Type B pancreatic cell (in vitro differentiated cells): ENCODE measurements around the gene PACSIN2. TPM values are rescaled to one million over a fixed set of nuclear protein-coding genes. Genes with fewer than 3 reads are reported as not detected.
A peak's percentile ranks its signal among the peaks of the same experiment; 100 is the strongest.
"Not testable (repeated sequence)": the region's sequence is repeated elsewhere in the genome, so short reads cannot be mapped to it uniquely, and the experiment has no call there.

ENCODE experiments used
- DNase-seq: peaks from one replicate; pipeline ENCODE4 v3.0.0; 2021; ENCODE audit warnings: mixed read lengths; ENCODE audit not compliant: unreplicated experiment; ENCODE audit errors: extremely low spot score
- H3K27ac Mint-ChIP-seq: 2 replicates; pipeline ENCODE4 v1.8.0; 2021; ENCODE audit warnings: mild to moderate bottlenecking, mixed read lengths
- H3K27me3 Mint-ChIP-seq: 2 replicates; pipeline ENCODE4 v1.8.0; 2021; ENCODE audit warnings: mixed read lengths
- H3K36me3 Mint-ChIP-seq: 2 replicates; pipeline ENCODE4 v1.8.0; 2021; ENCODE audit warnings: mixed read lengths
- H3K4me1 Mint-ChIP-seq: one replicate; pipeline ENCODE4 v1.8.0; 2021; ENCODE audit warnings: mixed read lengths; ENCODE audit not compliant: unreplicated experiment
- H3K4me3 Mint-ChIP-seq: 2 replicates; pipeline ENCODE4 v1.8.0; 2021; ENCODE audit warnings: mild to moderate bottlenecking, mixed read lengths
- H3K9me3 Mint-ChIP-seq: 2 replicates; pipeline ENCODE4 v1.8.0; 2021; ENCODE audit warnings: mixed read lengths
- total RNA-seq: library from RNA; stranded (reverse); gene quantifications from 2 replicates; pipeline ENCODE4 v1.2.1, GENCODE V29; 2021; ENCODE audit warnings: low replicate concordance
- TF ChIP-seq, protein P1 (sequence below): fragments of 200-600 bp; sonication (generic); conservative IDR thresholded peaks from 2 replicates; pipeline ENCODE4 v1.5.0; 2021; ENCODE audit warnings: antibody characterized with exemption, mild to moderate bottlenecking

The PACSIN2 gene
- total RNA-seq, 1 donor from 2014 or later = 53.4 TPM

GRCh38 chr22:42919199-42919598, 95.8 kb downstream of the PACSIN2 start:
- Mint-ChIP-seq H3K4me1 (peaks cover 32% of the 10 kb centered on the region), H3K27me3 (no peaks in the 10 kb centered on the region), H3K27ac (peak overlapping the region; percentile 61), H3K4me3 (no peak overlapping the region), H3K36me3 (peaks cover 6% of the 10 kb centered on the region), H3K9me3 (no peaks in the 10 kb centered on the region)
- no peak for DNase-seq
- TF ChIP-seq, protein P1, sequence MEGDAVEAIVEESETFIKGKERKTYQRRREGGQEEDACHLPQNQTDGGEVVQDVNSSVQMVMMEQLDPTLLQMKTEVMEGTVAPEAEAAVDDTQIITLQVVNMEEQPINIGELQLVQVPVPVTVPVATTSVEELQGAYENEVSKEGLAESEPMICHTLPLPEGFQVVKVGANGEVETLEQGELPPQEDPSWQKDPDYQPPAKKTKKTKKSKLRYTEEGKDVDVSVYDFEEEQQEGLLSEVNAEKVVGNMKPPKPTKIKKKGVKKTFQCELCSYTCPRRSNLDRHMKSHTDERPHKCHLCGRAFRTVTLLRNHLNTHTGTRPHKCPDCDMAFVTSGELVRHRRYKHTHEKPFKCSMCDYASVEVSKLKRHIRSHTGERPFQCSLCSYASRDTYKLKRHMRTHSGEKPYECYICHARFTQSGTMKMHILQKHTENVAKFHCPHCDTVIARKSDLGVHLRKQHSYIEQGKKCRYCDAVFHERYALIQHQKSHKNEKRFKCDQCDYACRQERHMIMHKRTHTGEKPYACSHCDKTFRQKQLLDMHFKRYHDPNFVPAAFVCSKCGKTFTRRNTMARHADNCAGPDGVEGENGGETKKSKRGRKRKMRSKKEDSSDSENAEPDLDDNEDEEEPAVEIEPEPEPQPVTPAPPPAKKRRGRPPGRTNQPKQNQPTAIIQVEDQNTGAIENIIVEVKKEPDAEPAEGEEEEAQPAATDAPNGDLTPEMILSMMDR = no peak

DNA sequence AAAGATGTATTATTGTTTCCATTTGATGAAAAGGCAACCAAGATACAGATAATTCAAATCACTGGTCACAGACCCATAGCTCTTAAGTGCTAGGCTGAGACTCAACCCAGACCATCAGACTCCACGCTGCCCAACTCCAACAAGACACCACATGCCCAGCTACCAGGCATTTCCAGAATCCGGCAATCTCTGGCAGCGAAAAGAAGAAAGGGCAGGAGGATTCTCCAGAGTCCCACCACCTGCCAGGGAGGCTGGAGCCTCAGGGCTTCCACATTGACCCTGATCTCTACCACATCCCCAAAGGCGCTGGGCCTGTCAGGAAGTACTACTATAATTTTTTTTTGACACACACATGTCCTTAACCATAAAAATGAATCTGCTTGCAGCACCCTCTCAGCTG, 96.4 kb downstream of the PACSIN2 start:
- TF ChIP-seq, protein P1 = no peak
- no peaks in the 10 kb centered on the region for H3K9me3 Mint-ChIP-seq
- H3K27ac Mint-ChIP-seq = no peak overlapping the region
- peaks cover 6% of the 10 kb centered on the region for H3K36me3 Mint-ChIP-seq
- H3K4me3 Mint-ChIP-seq = no peak overlapping the region
- H3K4me1 Mint-ChIP-seq = peaks cover 30% of the 10 kb centered on the region
- no peaks in the 10 kb centered on the region for H3K27me3 Mint-ChIP-seq
- DNase-seq = no peak

- H3K4me1 Mint-ChIP-seq = peaks cover 26% of the 10 kb centered on the region
- not testable (repeated sequence) for H3K27ac Mint-ChIP-seq, H3K27me3 Mint-ChIP-seq, H3K36me3 Mint-ChIP-seq, H3K4me3 Mint-ChIP-seq, H3K9me3 Mint-ChIP-seq, DNase-seq
Observed at GRCh38 chr22:42917358-42917757, 97.6 kb downstream of the PACSIN2 start.

DNA sequence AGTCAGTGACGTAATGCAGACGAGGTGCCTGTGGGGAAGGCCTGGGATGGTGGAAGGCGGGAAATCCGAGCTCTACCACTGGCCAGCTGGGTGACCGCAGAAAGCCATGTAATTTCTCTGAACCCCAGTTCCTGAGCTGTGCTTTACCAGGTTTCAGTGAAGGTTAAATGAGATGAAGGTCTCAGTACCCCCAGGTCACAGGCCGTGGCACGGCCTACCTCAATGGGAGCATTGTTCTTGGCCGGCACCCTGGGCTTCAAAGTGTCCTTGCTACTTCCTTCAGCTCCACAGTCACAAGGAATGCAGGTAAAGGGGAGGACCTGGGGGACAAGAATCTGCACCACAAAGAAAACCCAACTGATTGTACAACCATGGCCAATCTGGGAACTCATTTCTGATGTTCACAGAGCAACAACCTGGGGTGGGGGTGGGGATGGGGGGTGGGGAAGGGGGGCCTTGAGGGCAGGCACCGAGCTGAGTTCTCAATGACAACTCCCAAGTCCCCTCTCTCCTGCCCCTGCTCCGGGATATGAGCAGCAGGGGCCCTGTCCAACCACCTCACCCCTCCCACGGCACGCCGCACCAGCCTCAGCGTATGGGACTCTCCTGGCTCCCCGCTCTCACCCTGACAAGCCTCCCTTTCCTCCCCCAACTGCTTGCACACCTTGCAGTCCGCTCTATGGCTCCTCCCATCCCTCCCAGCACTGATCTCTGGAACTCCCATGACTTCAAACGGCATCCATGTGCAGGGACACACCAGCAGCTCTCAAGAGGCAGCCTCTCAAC, 98.8 kb downstream of the PACSIN2 start:
- DNase-seq = no peak
- TF ChIP-seq, protein P1 = no peak
- peak overlapping the region; percentile 61 for H3K27ac Mint-ChIP-seq
- peaks cover 16% of the 10 kb centered on the region for H3K36me3 Mint-ChIP-seq
- no peak overlapping the region for H3K4me3 Mint-ChIP-seq
- H3K27me3 Mint-ChIP-seq = no peaks in the 10 kb centered on the region
- H3K9me3 Mint-ChIP-seq = no peaks in the 10 kb centered on the region
- peaks cover 31% of the 10 kb centered on the region for H3K4me1 Mint-ChIP-seq

- Mint-ChIP-seq H3K36me3 (peaks cover 13% of the 10 kb centered on the region), H3K27me3 (no peaks in the 10 kb centered on the region), H3K9me3 (no peaks in the 10 kb centered on the region), H3K4me3 (no peak overlapping the region), H3K27ac (no peak overlapping the region), H3K4me1 (peaks cover 28% of the 10 kb centered on the region)
- TF ChIP-seq, protein P1 = no peak
- DNase-seq = no peak
Observed at GRCh38 chr22:42914511-42915076, 100.4 kb downstream of the PACSIN2 start.

- Mint-ChIP-seq H3K4me1 (peaks cover 28% of the 10 kb centered on the region), H3K4me3 (no peak overlapping the region), H3K27ac (no peak overlapping the region), H3K36me3 (peaks cover 13% of the 10 kb centered on the region), H3K9me3 (no peaks in the 10 kb centered on the region), H3K27me3 (no peaks in the 10 kb centered on the region)
- DNase-seq = no peak
- TF ChIP-seq, protein P1 = no peak
Observed at GRCh38 chr22:42913874-42914510, 101.0 kb downstream of the PACSIN2 start.
